HCT116 (cell line): ENCODE data around the gene SNX13.

Experiments
- EGR1 ChIP-seq: IDR thresholded peaks from 2 replicates; pipeline ENCODE4 v1.6.1; 2012; ENCODE audit warnings: low read depth
- EZH2 ChIP-seq: fragments of 200-600 bp; sonication (generic); IDR thresholded peaks from 2 replicates; pipeline ENCODE4 v1.6.1; 2017; ENCODE audit warnings: antibody characterized with exemption, mixed run types
- POLR2A ChIP-seq: IDR thresholded peaks from 2 replicates; pipeline ENCODE4 v1.7.0; 2011; ENCODE audit warnings: borderline replicate concordance; ENCODE audit not compliant: insufficient read depth, insufficient read length; ENCODE audit errors: extremely low read depth
- SIN3A ChIP-seq: IDR thresholded peaks from 2 replicates; pipeline ENCODE4 v1.6.1; 2012; ENCODE audit warnings: low read depth
- TCF7L2 ChIP-seq: IDR thresholded peaks from 2 replicates; pipeline ENCODE4 v1.7.0; 2011; ENCODE audit warnings: borderline replicate concordance, inconsistent platforms; ENCODE audit not compliant: insufficient read depth, insufficient read length; ENCODE audit errors: extremely low read depth
- YY1 ChIP-seq: IDR thresholded peaks from 2 replicates; pipeline ENCODE4 v1.6.1; 2011; ENCODE audit warnings: low read length, low read depth, moderate library complexity, mild to moderate bottlenecking; ENCODE audit not compliant: insufficient replicate concordance; ENCODE audit errors: extremely low read depth
- TF ChIP-seq, protein P1 (sequence below), 3 experiments: fragments of 200-600 bp in 1 of 3; sonication (generic) in 1 of 3; IDR thresholded peaks in 2 of 3; conservative IDR thresholded peaks in 1 of 3; 2 replicates each; pipeline ENCODE4 v1.5.1; 2012 to 2017; ENCODE audit warnings: low read depth in 2 of 3, low read length in 2 of 3, antibody characterized with exemption in 1 of 3, borderline replicate concordance in 1 of 3, control low read depth in 1 of 3, mild to moderate bottlenecking in 1 of 3, mixed read lengths in 1 of 3, mixed run types in 1 of 3, moderate library complexity in 1 of 3; ENCODE audit not compliant: insufficient read depth in 1 of 3
- TF ChIP-seq, protein P2 (sequence below): IDR thresholded peaks from 2 replicates; pipeline ENCODE4 v1.6.1; 2011; ENCODE audit warnings: mild to moderate bottlenecking, low read length, moderate library complexity; ENCODE audit not compliant: insufficient replicate concordance; ENCODE audit errors: extremely low read depth

- no peak for TF ChIP-seq YY1
- TF ChIP-seq, protein P1, sequence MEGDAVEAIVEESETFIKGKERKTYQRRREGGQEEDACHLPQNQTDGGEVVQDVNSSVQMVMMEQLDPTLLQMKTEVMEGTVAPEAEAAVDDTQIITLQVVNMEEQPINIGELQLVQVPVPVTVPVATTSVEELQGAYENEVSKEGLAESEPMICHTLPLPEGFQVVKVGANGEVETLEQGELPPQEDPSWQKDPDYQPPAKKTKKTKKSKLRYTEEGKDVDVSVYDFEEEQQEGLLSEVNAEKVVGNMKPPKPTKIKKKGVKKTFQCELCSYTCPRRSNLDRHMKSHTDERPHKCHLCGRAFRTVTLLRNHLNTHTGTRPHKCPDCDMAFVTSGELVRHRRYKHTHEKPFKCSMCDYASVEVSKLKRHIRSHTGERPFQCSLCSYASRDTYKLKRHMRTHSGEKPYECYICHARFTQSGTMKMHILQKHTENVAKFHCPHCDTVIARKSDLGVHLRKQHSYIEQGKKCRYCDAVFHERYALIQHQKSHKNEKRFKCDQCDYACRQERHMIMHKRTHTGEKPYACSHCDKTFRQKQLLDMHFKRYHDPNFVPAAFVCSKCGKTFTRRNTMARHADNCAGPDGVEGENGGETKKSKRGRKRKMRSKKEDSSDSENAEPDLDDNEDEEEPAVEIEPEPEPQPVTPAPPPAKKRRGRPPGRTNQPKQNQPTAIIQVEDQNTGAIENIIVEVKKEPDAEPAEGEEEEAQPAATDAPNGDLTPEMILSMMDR (IDR thresholded peaks at IDR 0.05 in 2 of 3, conservative IDR thresholded peaks at IDR 0.05 in 1 of 3; ENCODE audit: borderline replicate concordance in 1 of 3, insufficient read depth in 1 of 3, low read depth in 2 of 3, low read length in 2 of 3): no peak
- no peak for TF ChIP-seq POLR2A
- TF ChIP-seq SIN3A: no peak
- no peak for TF ChIP-seq EGR1
- TF ChIP-seq TCF7L2: no peak
- TF ChIP-seq EZH2: no peak
- TF ChIP-seq, protein P2, sequence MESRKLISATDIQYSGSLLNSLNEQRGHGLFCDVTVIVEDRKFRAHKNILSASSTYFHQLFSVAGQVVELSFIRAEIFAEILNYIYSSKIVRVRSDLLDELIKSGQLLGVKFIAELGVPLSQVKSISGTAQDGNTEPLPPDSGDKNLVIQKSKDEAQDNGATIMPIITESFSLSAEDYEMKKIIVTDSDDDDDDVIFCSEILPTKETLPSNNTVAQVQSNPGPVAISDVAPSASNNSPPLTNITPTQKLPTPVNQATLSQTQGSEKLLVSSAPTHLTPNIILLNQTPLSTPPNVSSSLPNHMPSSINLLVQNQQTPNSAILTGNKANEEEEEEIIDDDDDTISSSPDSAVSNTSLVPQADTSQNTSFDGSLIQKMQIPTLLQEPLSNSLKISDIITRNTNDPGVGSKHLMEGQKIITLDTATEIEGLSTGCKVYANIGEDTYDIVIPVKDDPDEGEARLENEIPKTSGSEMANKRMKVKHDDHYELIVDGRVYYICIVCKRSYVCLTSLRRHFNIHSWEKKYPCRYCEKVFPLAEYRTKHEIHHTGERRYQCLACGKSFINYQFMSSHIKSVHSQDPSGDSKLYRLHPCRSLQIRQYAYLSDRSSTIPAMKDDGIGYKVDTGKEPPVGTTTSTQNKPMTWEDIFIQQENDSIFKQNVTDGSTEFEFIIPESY: no peak
Observed at GRCh38 chr7:17816903-17817302, 123.4 kb downstream of the SNX13 start.
